A673 (cell line): ENCODE data around the gene SMIM36.
"Not testable (repeated sequence)": the region's sequence is repeated elsewhere in the genome, so short reads cannot be mapped to it uniquely, and the experiment has no call there.

Source experiments
- EZH2 ChIP-seq: fragments of 200-600 bp; sonication (generic); IDR thresholded peaks from 2 replicates; pipeline ENCODE4 v1.6.1; 2017; ENCODE audit warnings: borderline replicate concordance, low read depth, mild to moderate bottlenecking, mixed read lengths, antibody characterized with exemption, low read length; ENCODE audit not compliant: poor library complexity, severe bottlenecking
- TF ChIP-seq, protein P1 (sequence below): fragments of 300-800, 200-600 bp; sonication (generic); conservative IDR thresholded peaks from 2 replicates; pipeline ENCODE4 v1.5.1; 2017; ENCODE audit warnings: low read depth, mild to moderate bottlenecking, antibody characterized with exemption, low read length, moderate library complexity, mixed read lengths

DNA sequence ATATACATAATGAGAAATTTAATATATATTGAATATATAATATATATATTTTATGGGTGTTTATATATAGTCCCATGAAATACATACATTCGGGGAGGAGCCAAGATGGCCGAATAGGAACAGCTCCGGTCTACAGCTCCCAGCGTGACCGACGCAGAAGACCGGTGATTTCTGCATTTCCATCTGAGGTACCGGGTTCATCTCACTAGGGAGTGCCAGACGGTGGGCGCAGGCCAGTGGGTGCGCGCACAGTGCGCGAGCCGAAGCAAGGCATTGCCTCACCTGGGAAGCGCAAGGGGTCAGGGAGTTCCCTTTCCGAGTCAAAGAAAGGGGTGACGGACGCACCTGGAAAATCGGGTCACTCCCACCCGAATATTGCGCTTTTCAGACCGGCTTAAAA is 9.6 kb downstream of the SMIM36 start:
- TF ChIP-seq, protein P1, sequence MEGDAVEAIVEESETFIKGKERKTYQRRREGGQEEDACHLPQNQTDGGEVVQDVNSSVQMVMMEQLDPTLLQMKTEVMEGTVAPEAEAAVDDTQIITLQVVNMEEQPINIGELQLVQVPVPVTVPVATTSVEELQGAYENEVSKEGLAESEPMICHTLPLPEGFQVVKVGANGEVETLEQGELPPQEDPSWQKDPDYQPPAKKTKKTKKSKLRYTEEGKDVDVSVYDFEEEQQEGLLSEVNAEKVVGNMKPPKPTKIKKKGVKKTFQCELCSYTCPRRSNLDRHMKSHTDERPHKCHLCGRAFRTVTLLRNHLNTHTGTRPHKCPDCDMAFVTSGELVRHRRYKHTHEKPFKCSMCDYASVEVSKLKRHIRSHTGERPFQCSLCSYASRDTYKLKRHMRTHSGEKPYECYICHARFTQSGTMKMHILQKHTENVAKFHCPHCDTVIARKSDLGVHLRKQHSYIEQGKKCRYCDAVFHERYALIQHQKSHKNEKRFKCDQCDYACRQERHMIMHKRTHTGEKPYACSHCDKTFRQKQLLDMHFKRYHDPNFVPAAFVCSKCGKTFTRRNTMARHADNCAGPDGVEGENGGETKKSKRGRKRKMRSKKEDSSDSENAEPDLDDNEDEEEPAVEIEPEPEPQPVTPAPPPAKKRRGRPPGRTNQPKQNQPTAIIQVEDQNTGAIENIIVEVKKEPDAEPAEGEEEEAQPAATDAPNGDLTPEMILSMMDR, result not testable (repeated sequence)
- not testable (repeated sequence) for TF ChIP-seq EZH2
